SK-N-SH treated with all-trans-retinoic acid at 6 μM for 48 hours (cell line): Measurements from ENCODE around the gene CSNK2A2.

Experiments
- ATAC-seq: fragments of 200-7000 bp; cut with Tn5 transposase; 3 replicates; pipeline ENCODE4 v1.9.1; 2020; ENCODE audit warnings: mild to moderate bottlenecking, moderate library complexity
- BACH2 ChIP-seq: fragments of 250-450 bp; sonication (Bioruptor Pico); IDR thresholded peaks from 2 replicates; pipeline ENCODE4 v1.9.0; 2021; ENCODE audit warnings: mild to moderate bottlenecking, borderline replicate concordance
- CREB5 ChIP-seq: fragments of 250-450 bp; sonication (Bioruptor Pico); IDR thresholded peaks from 2 replicates; pipeline ENCODE4 v1.5.1; 2020; ENCODE audit warnings: low read depth, mild to moderate bottlenecking, moderate library complexity
- CSDC2 ChIP-seq: fragments of 250-450 bp; sonication (Bioruptor Pico); IDR thresholded peaks from 2 replicates; pipeline ENCODE4 v1.5.0; 2020; ENCODE audit warnings: mild to moderate bottlenecking, moderate library complexity
- CSRNP3 ChIP-seq: fragments of 250-450 bp; sonication (Bioruptor Pico); IDR thresholded peaks from 2 replicates; pipeline ENCODE4 v1.5.1; 2021; ENCODE audit warnings: mild to moderate bottlenecking, moderate library complexity
- ESRRG ChIP-seq: fragments of 250-450 bp; sonication (Bioruptor Pico); IDR thresholded peaks from 2 replicates; pipeline ENCODE4 v1.6.1; 2021; ENCODE audit warnings: mild to moderate bottlenecking
- GLIS3 ChIP-seq: fragments of 250-450 bp; sonication (Bioruptor Pico); IDR thresholded peaks from 2 replicates; pipeline ENCODE4 v1.5.0; 2020; ENCODE audit warnings: mild to moderate bottlenecking, moderate library complexity
- ISL1 ChIP-seq: fragments of 250-450 bp; sonication (Bioruptor Pico); IDR thresholded peaks from 2 replicates; pipeline ENCODE4 v2.1.2; 2022; ENCODE audit warnings: mild to moderate bottlenecking, moderate library complexity
- OSR1 ChIP-seq: fragments of 250-450 bp; sonication (Bioruptor Pico); IDR thresholded peaks from 2 replicates; pipeline ENCODE4 v1.8.0; 2022; ENCODE audit warnings: moderate library complexity, mild to moderate bottlenecking, inconsistent platforms
- PATZ1 ChIP-seq: fragments of 250-450 bp; sonication (Bioruptor Pico); IDR thresholded peaks from 2 replicates; pipeline ENCODE4 v1.8.0; 2020; ENCODE audit warnings: mild to moderate bottlenecking, moderate library complexity, borderline replicate concordance
- POU6F1 ChIP-seq: fragments of 250-450 bp; sonication (Bioruptor Pico); IDR thresholded peaks from 2 replicates; pipeline ENCODE4 v1.8.0; 2021; ENCODE audit warnings: low read depth, mild to moderate bottlenecking, moderate library complexity, borderline replicate concordance
- PPARA ChIP-seq: fragments of 250-450 bp; sonication (Bioruptor Pico); IDR thresholded peaks from 2 replicates; pipeline ENCODE4 v1.5.0; 2020; ENCODE audit warnings: mild to moderate bottlenecking, borderline replicate concordance
- RARB ChIP-seq: fragments of 250-450 bp; sonication (Bioruptor Pico); IDR thresholded peaks from 2 replicates; pipeline ENCODE4 v1.8.0; 2021; ENCODE audit warnings: mild to moderate bottlenecking, moderate library complexity
- SNAI2 ChIP-seq: fragments of 250-450 bp; sonication (Bioruptor Pico); IDR thresholded peaks from 2 replicates; pipeline ENCODE4 v1.5.0; 2020; ENCODE audit warnings: mild to moderate bottlenecking, moderate library complexity
- TCF4 ChIP-seq: fragments of 250-450 bp; sonication (Bioruptor Pico); IDR thresholded peaks from 2 replicates; pipeline ENCODE4 v1.8.0; 2021; ENCODE audit warnings: mild to moderate bottlenecking, moderate library complexity, borderline replicate concordance
- TOX ChIP-seq: fragments of 250-450 bp; sonication (Bioruptor Pico); IDR thresholded peaks from 2 replicates; pipeline ENCODE4 v1.8.0; 2021; ENCODE audit warnings: mild to moderate bottlenecking, moderate library complexity, borderline replicate concordance
- TSHZ2 ChIP-seq: fragments of 250-450 bp; sonication (Bioruptor Pico); IDR thresholded peaks from 2 replicates; pipeline ENCODE4 v1.5.0; 2020; ENCODE audit warnings: mild to moderate bottlenecking, moderate library complexity
- ZC3H10 ChIP-seq: fragments of 250-450 bp; sonication (Bioruptor Pico); IDR thresholded peaks from 2 replicates; pipeline ENCODE4 v1.5.1; 2021; ENCODE audit warnings: mild to moderate bottlenecking, moderate library complexity
- ZFP3 ChIP-seq: fragments of 250-450 bp; sonication (Bioruptor Pico); IDR thresholded peaks from 2 replicates; pipeline ENCODE4 v1.5.0; 2020; ENCODE audit warnings: mild to moderate bottlenecking, moderate library complexity
- ZFP30 ChIP-seq: fragments of 450-650 bp; formaldehyde crosslinking; IDR thresholded peaks from 2 replicates; pipeline ENCODE4 v1.5.0; 2022; ENCODE audit warnings: mild to moderate bottlenecking, moderate library complexity
- ZNF565 ChIP-seq: fragments of 450-650 bp; formaldehyde crosslinking; conservative IDR thresholded peaks from 2 replicates; pipeline ENCODE4 v1.5.0; 2020; ENCODE audit warnings: low read depth, mild to moderate bottlenecking, moderate library complexity
- ZNF70 ChIP-seq: fragments of 450-650 bp; formaldehyde crosslinking; IDR thresholded peaks from 2 replicates; pipeline ENCODE4 v1.5.0; 2020; ENCODE audit warnings: mild to moderate bottlenecking, moderate library complexity
- ZNF8 ChIP-seq: fragments of 450-650 bp; formaldehyde crosslinking; IDR thresholded peaks from 2 replicates; pipeline ENCODE4 v1.5.0; 2020; ENCODE audit warnings: mild to moderate bottlenecking, moderate library complexity

The CSNK2A2 gene

GRCh38 chr16:58152246-58152868 is 45.5 kb downstream of the CSNK2A2 start:
- TF ChIP-seq SNAI2 (CRISPR knock-in tag) (no peak), CREB5 (CRISPR knock-in tag) (no peak), ZNF70 (CRISPR knock-in tag) (no peak), ZNF8 (no peak), ESRRG (CRISPR knock-in tag) (no peak), ZC3H10 (no peak), CSRNP3 (CRISPR knock-in tag) (no peak), GLIS3 (CRISPR knock-in tag) (no peak), PATZ1 (CRISPR knock-in tag) (no peak)

GRCh38 chr16:58148526-58148925 is 49.4 kb downstream of the CSNK2A2 start:
- TF ChIP-seq CSRNP3 (CRISPR knock-in tag) (no peak), ZC3H10 (no peak), TOX (no peak), TCF4 (no peak), ZNF70 (CRISPR knock-in tag) (no peak)
- no peak for ATAC-seq

More at GRCh38 chr16:58152246-58152868, 45.5 kb downstream of the CSNK2A2 start:
- peak; percentile 22; the same call in 1 of the 3 replicates for ATAC-seq

GRCh38 chr16:58148099-58148498 is 49.8 kb downstream of the CSNK2A2 start:
- no peak for ATAC-seq
- no peak for TF ChIP-seq ZNF8
- TF ChIP-seq ZFP3 (CRISPR knock-in tag): no peak
- no peak for TF ChIP-seq ZFP30 (CRISPR knock-in tag)
- TF ChIP-seq SNAI2 (CRISPR knock-in tag): no peak
- TF ChIP-seq ISL1 (CRISPR knock-in tag): no peak
- no peak for TF ChIP-seq ZNF565 (CRISPR knock-in tag)
- no peak for TF ChIP-seq POU6F1 (CRISPR knock-in tag)

GRCh38 chr16:58138852-58139251 is 59.1 kb downstream of the CSNK2A2 start:
- no peak for ATAC-seq
- TF ChIP-seq TCF4 (no peak), SNAI2 (CRISPR knock-in tag) (no peak), ISL1 (CRISPR knock-in tag) (no peak), TSHZ2 (CRISPR knock-in tag) (no peak), ESRRG (CRISPR knock-in tag) (no peak), ZNF8 (no peak), RARB (CRISPR knock-in tag) (no peak), PATZ1 (CRISPR knock-in tag) (no peak), OSR1 (CRISPR knock-in tag) (no peak), ZNF70 (CRISPR knock-in tag) (no peak), BACH2 (no peak), TOX (no peak), PPARA (CRISPR knock-in tag) (no peak), GLIS3 (CRISPR knock-in tag) (no peak), ZNF565 (CRISPR knock-in tag) (no peak), CSDC2 (CRISPR knock-in tag) (no peak)
